SK-N-SH (cell line): ENCODE measurements around the gene DNAJC9. TPM values are rescaled to one million over a fixed set of nuclear protein-coding genes. Genes with fewer than 3 reads are reported as not detected.

ENCODE experiments used
- CTCF ChIA-PET: fragments of 300-600, 350-600 bp; formaldehyde crosslinking; extraction: SDS; loops from one replicate; lab custom pipeline; 2021; lab: Yijun Ruan, JAX
- POLR2A ChIA-PET: fragments of 350-600 bp; sonication (Branson Sonifier 250); formaldehyde crosslinking; extraction: SDS; loops from one replicate; lab custom pipeline; 2020; ENCODE audit warnings: antibody characterized with exemption, inconsistent platforms; lab: Yijun Ruan, JAX
- DNase-seq: peaks from one replicate; pipeline ENCODE4 v3.0.0; 2012
- H2AFZ ChIP-seq: fragments of 200-600 bp; sonication (generic); 2 replicates; pipeline ENCODE4 v1.8.1; 2016; ENCODE audit warnings: antibody characterized with exemption, mild to moderate bottlenecking, low read depth
- H3F3A ChIP-seq: fragments of 200-600 bp; sonication (generic); replicated peaks from 2 replicates; pipeline ENCODE3; 2016; ENCODE audit warnings: antibody characterized with exemption, mild to moderate bottlenecking; ENCODE audit not compliant: insufficient read depth
- H3K27ac ChIP-seq, 2 experiments: fragments of 200-500 bp in 1 of 2; fragments of 200-600 bp in 1 of 2; sonication (Bioruptor generic) in 1 of 2; sonication (generic), shearing (Covaris generic) in 1 of 2; 2 replicates each; pipeline versions ENCODE4 v1.5.1 to v1.6.1; 2014 to 2016; ENCODE audit warnings: low read depth in 2 of 2, inconsistent platforms in 1 of 2, low read length in 1 of 2, mild to moderate bottlenecking in 1 of 2, mixed read lengths in 1 of 2
- H3K27me3 ChIP-seq: fragments of 200-600 bp; sonication (generic), shearing (Covaris generic); 2 replicates; pipeline ENCODE4 v1.6.1; 2016; ENCODE audit warnings: mixed run types; ENCODE audit not compliant: insufficient read depth
- H3K36me3 ChIP-seq, 2 experiments: fragments of 200-500 bp in 1 of 2; fragments of 200-600 bp in 1 of 2; sonication (Bioruptor generic) in 1 of 2; sonication (generic) in 1 of 2; replicated peaks in 1 of 2; 2 replicates each; pipeline versions ENCODE3 to v1.5.1; 2014 to 2016; ENCODE audit warnings: low read length in 1 of 2, mild to moderate bottlenecking in 1 of 2; ENCODE audit not compliant: insufficient read depth in 2 of 2, control insufficient read depth in 1 of 2
- H3K4me1 ChIP-seq, 2 experiments: fragments of 200-500 bp in 1 of 2; fragments of 200-600 bp in 1 of 2; sonication (Bioruptor generic) in 1 of 2; sonication (generic), shearing (Covaris generic) in 1 of 2; 2 replicates each; pipeline versions ENCODE4 v1.5.1 to v1.6.1; 2014 to 2016; ENCODE audit warnings: low read depth in 1 of 2, low read length in 1 of 2, mixed run types in 1 of 2; ENCODE audit not compliant: insufficient read depth in 2 of 2, control insufficient read depth in 1 of 2
- H3K4me2 ChIP-seq: fragments of 200-600 bp; sonication (generic), shearing (Covaris generic); 2 replicates; pipeline ENCODE4 v1.6.1; 2017; ENCODE audit warnings: mixed run types
- H3K4me3 ChIP-seq, 2 experiments: fragments of 200-500 bp in 1 of 2; fragments of 200-600 bp in 1 of 2; sonication (Bioruptor generic) in 1 of 2; sonication (generic), shearing (Covaris generic) in 1 of 2; 2 replicates each; pipeline versions ENCODE4 v1.5.1 to v1.8.1; 2014 to 2016; ENCODE audit warnings: low read depth in 2 of 2, inconsistent platforms in 1 of 2, low read length in 1 of 2, mild to moderate bottlenecking in 1 of 2, mixed read lengths in 1 of 2, moderate library complexity in 1 of 2
- H3K79me2 ChIP-seq: fragments of 200-600 bp; sonication (generic); 2 replicates; pipeline ENCODE4 v1.8.1; 2017; ENCODE audit warnings: mild to moderate bottlenecking; ENCODE audit not compliant: insufficient read depth
- H3K9ac ChIP-seq: fragments of 200-600 bp; sonication (generic); 2 replicates; pipeline ENCODE4 v1.6.1; 2017; ENCODE audit warnings: mixed run types
- H3K9me2 ChIP-seq: fragments of 200-600 bp; sonication (generic); 2 replicates; pipeline ENCODE4 v1.6.1; 2017; ENCODE audit warnings: mixed run types
- H3K9me3 ChIP-seq: fragments of 200-600 bp; sonication (generic); 2 replicates; pipeline ENCODE4 v1.6.1; 2017; ENCODE audit warnings: mixed run types, mild to moderate bottlenecking, moderate library complexity
- H4K20me1 ChIP-seq: fragments of 200-600 bp; sonication (generic); 2 replicates; pipeline ENCODE4 v1.6.1; 2017; ENCODE audit warnings: mild to moderate bottlenecking, mixed run types; ENCODE audit not compliant: insufficient read depth
- CHD2 ChIP-seq: fragments of 150-350 bp; IDR thresholded peaks from 2 replicates; pipeline ENCODE4 v1.6.1; 2018; ENCODE audit warnings: low read length; ENCODE audit not compliant: partially characterized antibody
- CTCF ChIP-seq: fragments of 200-600 bp; sonication (generic); IDR thresholded peaks from 2 replicates; pipeline ENCODE4 v1.6.1; 2017; ENCODE audit warnings: antibody characterized with exemption, mild to moderate bottlenecking, moderate library complexity
- ELF1 ChIP-seq: IDR thresholded peaks from 2 replicates; pipeline ENCODE4 v1.4.0; 2012
- EP300 ChIP-seq, 2 experiments: IDR thresholded peaks; 2 replicates each; pipeline versions ENCODE4 v1.4.0 to v1.6.1; 2012; ENCODE audit warnings: borderline replicate concordance in 1 of 2, low read depth in 1 of 2, low read length in 1 of 2
- EZH2phosphoT487 ChIP-seq: fragments of 200-600 bp; sonication (generic); IDR thresholded peaks from 2 replicates; pipeline ENCODE4 v1.6.1; 2017; ENCODE audit warnings: low read depth, mixed run types, mild to moderate bottlenecking, antibody characterized with exemption, moderate library complexity, borderline replicate concordance
- GABPA ChIP-seq: IDR thresholded peaks from 2 replicates; pipeline ENCODE4 v1.4.0; 2012; ENCODE audit warnings: low read depth, mild to moderate bottlenecking
- JUND ChIP-seq: IDR thresholded peaks from 2 replicates; pipeline ENCODE4 v1.4.0; 2012
- MAX ChIP-seq: IDR thresholded peaks from 2 replicates; pipeline ENCODE4 v1.4.0; 2012; ENCODE audit warnings: low read depth
- MXI1 ChIP-seq: IDR thresholded peaks from 2 replicates; pipeline ENCODE4 v1.6.1; 2012; ENCODE audit warnings: mild to moderate bottlenecking, low read depth, low read length, improper control_type of control experiment
- NFIC ChIP-seq: IDR thresholded peaks from 2 replicates; pipeline ENCODE4 v1.4.0; 2012; ENCODE audit warnings: borderline replicate concordance
- POLR2AphosphoS5 ChIP-seq: IDR thresholded peaks from 2 replicates; pipeline ENCODE4 v1.6.1; 2012; ENCODE audit warnings: low read depth, low read length
- REST ChIP-seq: IDR thresholded peaks from 2 replicates; pipeline ENCODE4 v1.6.1; 2012; ENCODE audit warnings: mild to moderate bottlenecking, low read depth, low read length, moderate library complexity
- RFX5 ChIP-seq: IDR thresholded peaks from 2 replicates; pipeline ENCODE4 v1.6.1; 2012; ENCODE audit warnings: mild to moderate bottlenecking, improper control_type of control experiment, low read length
- SMC3 ChIP-seq: IDR thresholded peaks from 2 replicates; pipeline ENCODE4 v1.6.1; 2012; ENCODE audit warnings: low read depth, low read length, improper control_type of control experiment
- TAF1 ChIP-seq: IDR thresholded peaks from 2 replicates; pipeline ENCODE4 v1.6.1; 2012; ENCODE audit warnings: low read depth, mild to moderate bottlenecking, low read length, moderate library complexity, borderline replicate concordance
- TEAD4 ChIP-seq: IDR thresholded peaks from 2 replicates; pipeline ENCODE4 v1.4.0; 2012; ENCODE audit warnings: mild to moderate bottlenecking, borderline replicate concordance; ENCODE audit not compliant: insufficient read depth
- USF1 ChIP-seq: IDR thresholded peaks from 2 replicates; pipeline ENCODE4 v1.4.0; 2012; ENCODE audit warnings: low read depth, borderline replicate concordance
- YY1 ChIP-seq: IDR thresholded peaks from 2 replicates; pipeline ENCODE4 v1.4.0; 2012; ENCODE audit warnings: low read depth, mild to moderate bottlenecking
- ZBTB33 ChIP-seq: IDR thresholded peaks from 2 replicates; pipeline ENCODE4 v1.4.0; 2012; ENCODE audit warnings: low read depth, borderline replicate concordance
- WGBS: methylation state at CpG from one replicate; pipeline ENCODE4 v1.1.6; 2017; ENCODE audit warnings: low lambda C conversion rate; 5-methylcytosine and 5-hydroxymethylcytosine counted together
- polyA plus RNA-seq, 3 experiments: library from polyadenylated mRNA; depleted of rRNA; stranded (reverse); fragments of >200 nt; gene quantifications; 2 replicates each; pipeline ENCODE4 v1.2.3, GENCODE V29; 2012

Gene DNAJC9
- polyA plus RNA-seq, 1 of the 3 experiments (the other 2 are of a cell fraction): 23.9 TPM

- no peak overlapping the region for H3K27ac ChIP-seq
- POLR2A ChIA-PET: no interaction called here
- DNase-seq: no peak
- no peak overlapping the region for H3K9ac ChIP-seq
- H3K9me2 ChIP-seq: no peaks in the 10 kb centered on the region
- no peaks in the 10 kb centered on the region for H3K79me2 ChIP-seq
- H3K4me2 ChIP-seq: no peak overlapping the region
- H2AFZ ChIP-seq: no peak overlapping the region
- H3K4me3 ChIP-seq: no peak overlapping the region
- WGBS: 93% methylated on average over 6 of the region's 6 CpGs
- H3K4me1 ChIP-seq: no peaks in the 10 kb centered on the region
- CTCF ChIA-PET: no interaction called here
- no peak for TF ChIP-seq REST
- TF ChIP-seq ZBTB33: no peak
- TF ChIP-seq NFIC: no peak
- no peak for TF ChIP-seq USF1
- no peak for TF ChIP-seq TEAD4
- no peak for TF ChIP-seq GABPA
- TF ChIP-seq MAX: no peak
- TF ChIP-seq EZH2phosphoT487: no peak
- TF ChIP-seq SMC3: no peak
- TF ChIP-seq CTCF: no peak
- no peak for TF ChIP-seq YY1
- TF ChIP-seq JUND: no peak
- TF ChIP-seq EP300 (IDR thresholded peaks at IDR 0.05; ENCODE audit: borderline replicate concordance in 1 of 2, low read depth in 1 of 2, low read length in 1 of 2): no peak
- TF ChIP-seq CHD2: no peak
- TF ChIP-seq RFX5: no peak
- no peak for TF ChIP-seq ELF1
- no peak for TF ChIP-seq MXI1
- no peak for TF ChIP-seq POLR2AphosphoS5
- TF ChIP-seq TAF1: no peak
- H3K9me3 ChIP-seq: no peaks in the 10 kb centered on the region
- H3K36me3 ChIP-seq: peaks cover 44 to 54% of the 10 kb centered on the region in 2 experiments
- peaks cover 21% of the 10 kb centered on the region for H3F3A ChIP-seq
- H3K27me3 ChIP-seq: no peaks in the 10 kb centered on the region
- no peaks in the 10 kb centered on the region for H4K20me1 ChIP-seq
These were observed 17.5 kb downstream of the DNAJC9 start for GRCh38 chr10:73229567-73229966.
